GM12865 (cell line): ENCODE data around the gene BPTF.
"Not testable (repeated sequence)": the region's sequence is repeated elsewhere in the genome, so short reads cannot be mapped to it uniquely, and the experiment has no call there.

ENCODE experiments used
- DNase-seq: peaks from one replicate; pipeline ENCODE4 v3.0.0; 2010; ENCODE audit warnings: low read depth
- H3K4me3 ChIP-seq: 2 replicates; pipeline ENCODE4 v1.5.1; 2011; ENCODE audit warnings: mild to moderate bottlenecking, low read depth, low read length, control low read depth
- CTCF ChIP-seq: IDR thresholded peaks from 2 replicates; pipeline ENCODE4 v1.5.1; 2011; ENCODE audit warnings: low read length, control low read depth, low read depth, inconsistent platforms; ENCODE audit not compliant: insufficient read depth; ENCODE audit errors: missing control alignments

Gene BPTF

GRCh38 chr17:67922503-67922902, 97.2 kb downstream of the BPTF start:
- no peak overlapping the region for H3K4me3 ChIP-seq
- DNase-seq = no peak
- no peak for TF ChIP-seq CTCF

- not testable (repeated sequence) for H3K4me3 ChIP-seq, DNase-seq
These were observed 103.5 kb downstream of the BPTF start for GRCh38 chr17:67928842-67929241.

- DNase-seq = no peak
- H3K4me3 ChIP-seq = no peak overlapping the region
- no peak for TF ChIP-seq CTCF
These were observed 105.9 kb downstream of the BPTF start for GRCh38 chr17:67931227-67931626.

GRCh38 chr17:67942810-67943209, 117.5 kb downstream of the BPTF start:
- DNase-seq = no peak
- H3K4me3 ChIP-seq = no peak overlapping the region
- peak; percentile 22 for TF ChIP-seq CTCF

- no peak for DNase-seq
These were observed 118.7 kb downstream of the BPTF start for GRCh38 chr17:67944035-67944434.

GRCh38 chr17:67946513-67946912, 121.2 kb downstream of the BPTF start:
- H3K4me3 ChIP-seq = no peak overlapping the region
- TF ChIP-seq CTCF = no peak
- no peak for DNase-seq

More at GRCh38 chr17:67944035-67944434, 118.7 kb downstream of the BPTF start:
- no peak for TF ChIP-seq CTCF
- H3K4me3 ChIP-seq = no peak overlapping the region

- no peak for DNase-seq
- no peak for TF ChIP-seq CTCF
- no peak overlapping the region for H3K4me3 ChIP-seq
These were observed 122.1 kb downstream of the BPTF start for GRCh38 chr17:67947325-67947813.
